ENCODE data around the gene MUC5B. TPM values are rescaled to one million over a fixed set of nuclear protein-coding genes. Genes with fewer than 3 reads are reported as not detected.

MUC5B gene
- total RNA-seq, 4 donors from 2014 or later = 0.44 TPM; not detected in 3

GRCh38 chr11:1223346-1224110, 662 bp downstream of the MUC5B start:
- no peak for ATAC-seq (ENCODE audit: low FRiP score)

GRCh38 chr11:1224111-1224490, 1.2 kb downstream of the MUC5B start:
- DNase-seq (ENCODE audit: low spot score) = no peak
- ATAC-seq (ENCODE audit: low FRiP score) = no peak
- TF ChIP-seq CTCF (IDR thresholded peaks at IDR 0.05) = no peak

More at GRCh38 chr11:1223346-1224110, 662 bp downstream of the MUC5B start:
- DNase-seq (ENCODE audit: low spot score) = no peak
- TF ChIP-seq CTCF (IDR thresholded peaks at IDR 0.05) = no peak

- DNase-seq (ENCODE audit: low spot score) = no peak
- TF ChIP-seq CTCF (IDR thresholded peaks at IDR 0.05) = no peak
- no peak for ATAC-seq (ENCODE audit: low FRiP score)
Measured at GRCh38 chr11:1224491-1225385, 1.9 kb downstream of the MUC5B start.

DNA sequence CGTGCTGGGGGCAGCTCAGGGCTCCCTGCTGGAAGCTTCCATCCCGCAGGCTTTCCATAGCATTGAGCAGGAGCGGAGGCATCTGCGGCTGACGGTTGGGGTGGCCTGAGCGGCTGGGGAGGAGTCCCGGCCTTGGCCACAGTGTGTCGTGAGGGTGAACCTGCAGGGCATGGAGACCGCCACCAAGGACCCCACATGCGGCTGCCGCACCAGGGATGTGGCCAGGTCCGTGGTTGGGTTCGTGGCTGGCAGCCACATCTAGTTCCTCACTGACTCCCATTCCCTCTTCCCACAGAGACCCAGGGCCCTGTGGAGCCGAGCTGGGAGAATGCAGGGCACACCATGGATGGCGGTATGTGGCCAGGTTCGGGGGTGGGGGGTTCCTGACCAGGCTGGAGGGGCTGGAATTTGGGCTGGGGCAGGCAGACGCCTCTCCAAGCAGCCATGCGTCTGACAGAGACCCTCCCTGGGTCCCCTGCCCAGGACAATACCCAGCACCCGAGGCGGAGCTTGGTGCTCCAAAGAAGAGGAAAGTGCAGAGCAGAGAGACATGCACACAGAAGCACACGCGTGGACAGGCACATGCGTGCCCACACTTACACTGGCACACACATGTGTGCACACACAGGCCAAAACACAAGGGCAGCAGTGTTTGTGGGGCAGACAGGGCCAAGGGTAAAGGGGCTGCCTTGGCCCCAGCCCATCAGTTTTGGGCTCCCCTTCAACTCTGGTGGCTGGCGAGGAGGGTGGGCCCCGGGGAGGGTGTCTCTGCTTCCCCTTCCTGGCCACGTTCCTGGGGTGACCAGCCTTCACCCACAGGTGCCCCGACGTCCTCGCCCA, 2.7 kb downstream of the MUC5B start:
- DNase-seq (ENCODE audit: low spot score) = no peak
- ATAC-seq (ENCODE audit: low FRiP score) = no peak
- TF ChIP-seq CTCF (IDR thresholded peaks at IDR 0.05) = no peak

DNA sequence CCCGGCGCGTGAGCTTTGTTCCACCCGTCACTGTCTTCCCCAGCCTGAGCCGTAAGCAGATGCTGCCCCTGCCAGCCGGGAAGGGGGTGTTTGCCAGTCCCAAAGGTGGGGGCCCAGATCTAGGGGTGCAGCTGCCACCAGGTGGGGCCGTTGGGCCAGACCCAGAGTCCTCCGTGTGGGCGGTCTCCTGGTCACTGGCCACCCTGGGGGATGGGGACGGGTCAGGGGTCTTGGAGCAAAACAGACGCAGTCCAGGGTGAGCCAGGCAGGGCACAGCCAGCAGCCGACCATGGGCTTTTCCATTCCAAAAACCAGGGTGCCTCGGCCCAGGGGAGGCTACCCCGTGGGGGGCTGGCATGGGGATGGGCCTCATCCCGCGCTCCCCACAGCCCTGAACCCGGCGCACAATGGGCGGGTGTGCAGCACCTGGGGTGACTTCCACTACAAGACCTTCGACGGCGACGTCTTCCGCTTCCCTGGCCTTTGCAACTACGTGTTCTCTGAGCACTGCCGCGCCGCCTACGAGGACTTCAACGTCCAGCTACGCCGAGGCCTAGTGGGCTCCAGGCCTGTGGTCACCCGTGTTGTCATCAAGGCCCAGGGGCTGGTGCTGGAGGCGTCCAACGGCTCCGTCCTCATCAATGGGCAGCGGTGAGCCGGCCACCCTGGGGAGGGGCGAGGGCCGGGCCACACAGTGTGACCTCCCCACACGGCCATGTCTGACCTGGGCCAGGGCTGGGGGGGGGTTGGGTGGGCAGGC, 3.5 kb downstream of the MUC5B start:
- DNase-seq (ENCODE audit: low spot score) (no peak), ATAC-seq (ENCODE audit: low FRiP score) (no peak)
- no peak for TF ChIP-seq CTCF (IDR thresholded peaks at IDR 0.05)

GRCh38 chr11:1226986-1227550, 4.2 kb downstream of the MUC5B start:
- DNase-seq (ENCODE audit: low spot score) (no peak), ATAC-seq (ENCODE audit: low FRiP score) (no peak)
- no peak for TF ChIP-seq CTCF (IDR thresholded peaks at IDR 0.05)
